ENCODE results near the gene SLC44A1.

GRCh38 chr9:105320568-105320967, 76.1 kb downstream of the SLC44A1 start:
- TF ChIP-seq CTCF (IDR thresholded peaks at IDR 0.05) (no peak), POLR2A (IDR thresholded peaks at IDR 0.05) (no peak)

Data from Peyer's patch (tissue), 4 donors.